Measurements from ENCODE around the gene RYR2.

RYR2 gene

DNA sequence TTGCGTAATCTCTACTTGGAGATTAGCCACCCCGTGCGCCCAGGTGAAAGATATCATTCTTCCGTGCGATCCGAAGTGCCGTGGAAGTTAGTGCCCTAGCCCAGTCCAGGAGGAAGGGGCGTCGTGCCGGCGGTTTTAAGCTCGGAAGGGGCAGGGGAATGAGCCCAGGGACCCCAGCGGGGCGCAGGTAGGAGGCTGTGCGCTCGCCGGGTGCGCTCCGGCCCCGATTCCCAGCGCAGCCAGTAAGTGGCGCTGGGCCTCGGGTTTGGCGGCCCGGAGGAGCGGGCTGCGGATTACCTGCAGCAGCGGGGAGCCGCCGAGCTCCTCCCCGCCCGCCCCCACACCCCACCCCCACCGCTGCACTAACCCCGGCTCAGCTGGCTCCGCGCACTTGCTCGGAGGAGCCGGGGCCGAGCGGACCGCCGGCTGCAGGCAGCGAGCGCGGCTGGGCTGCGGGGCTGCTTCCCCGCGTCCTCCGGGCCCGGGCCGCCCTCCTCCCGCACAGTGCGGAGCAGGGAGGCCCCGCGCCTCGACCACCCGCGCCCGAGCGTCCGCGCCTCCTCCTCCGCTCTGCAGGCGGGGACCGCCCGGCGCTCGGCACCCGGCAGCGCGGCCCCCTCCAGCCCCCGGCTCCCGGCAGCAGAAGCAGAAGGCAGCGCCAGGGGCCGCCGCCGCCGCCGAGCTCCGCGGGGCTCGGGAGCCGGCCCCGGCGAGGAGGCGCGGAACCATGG is at the start of gene RYR2:
Gene RYR2, plus strand, starts transcription at position 390 of the 731 bp plus-strand sequence. Its CDS starts 338 bp downstream, at position 728.
- DNase-seq: no peak

DNA sequence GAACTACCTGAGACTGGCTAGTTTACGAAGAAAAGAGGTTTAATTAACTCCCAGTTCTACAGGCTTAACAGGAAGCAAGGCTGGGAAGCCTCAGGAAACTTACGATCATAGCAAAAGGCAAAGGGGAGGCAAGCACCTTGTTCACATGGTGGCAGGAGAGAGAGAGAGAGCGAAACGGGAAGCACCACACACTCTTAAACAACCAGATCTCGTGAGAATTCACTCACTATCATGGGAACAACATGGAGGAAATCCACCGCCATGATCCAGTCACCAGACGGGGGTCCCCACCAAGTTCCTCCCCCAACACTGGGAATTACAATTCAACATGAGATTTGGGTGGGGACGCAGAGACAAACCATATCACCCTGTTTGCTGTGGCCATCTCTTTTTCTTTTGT is 49.5 kb upstream of the RYR2 start:
- no peak for DNase-seq

DNA sequence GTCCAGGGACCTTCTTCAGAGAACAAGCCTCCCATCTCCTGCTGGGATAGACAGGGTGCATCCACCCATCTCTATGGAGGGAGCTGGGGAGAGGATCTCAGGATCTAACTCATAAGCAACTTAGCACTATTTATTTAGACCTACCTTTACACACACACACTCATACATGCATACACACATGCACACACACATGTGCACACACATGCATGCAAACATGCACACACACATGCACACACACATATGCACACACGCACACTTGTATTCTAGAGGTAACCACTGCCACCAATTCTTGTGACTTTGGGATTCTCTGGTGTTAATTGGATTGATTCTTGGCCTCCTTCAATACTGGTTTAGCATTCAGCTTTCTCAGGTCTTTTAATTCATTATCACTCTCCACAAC is 47.5 kb upstream of the RYR2 start:
- DNase-seq: no peak

DNA sequence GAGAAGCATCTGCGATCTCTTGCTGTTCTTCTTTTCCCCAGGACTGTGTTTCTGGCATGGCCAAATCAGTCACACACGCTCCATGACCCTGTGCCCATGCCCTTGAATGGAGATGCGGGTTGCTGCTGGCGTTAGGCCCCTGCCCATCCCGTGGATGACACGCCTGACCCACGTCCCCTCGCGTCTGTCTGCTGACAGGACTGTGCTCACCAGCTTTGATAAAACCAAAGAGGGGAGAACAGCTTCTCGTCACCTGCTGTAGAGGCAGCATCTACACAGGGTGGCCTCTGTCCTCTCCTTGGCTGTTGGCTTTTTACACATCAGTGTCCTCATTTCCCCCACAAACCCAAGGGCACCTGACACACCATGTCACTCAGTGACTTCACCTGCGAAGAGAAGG is 44.6 kb upstream of the RYR2 start:
- DNase-seq: no peak

DNA sequence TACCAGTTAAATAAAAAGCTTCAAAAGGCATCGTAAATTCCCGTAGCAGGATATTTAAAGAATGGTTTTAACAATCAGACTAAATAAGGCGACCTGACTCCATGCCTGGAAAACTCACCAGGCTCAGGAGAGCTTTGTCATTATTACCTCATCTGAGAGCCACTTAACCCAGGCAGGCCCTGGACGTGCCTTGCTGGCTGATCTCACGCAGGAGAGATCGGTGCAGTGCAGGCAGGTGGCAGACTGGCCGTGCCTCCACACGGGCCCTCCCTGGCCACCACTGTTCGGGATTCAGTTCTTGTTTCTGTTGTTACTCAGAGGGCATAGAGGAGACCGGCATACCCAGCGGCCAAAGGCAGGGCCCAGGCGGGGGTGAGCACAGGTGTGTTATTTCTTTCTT is 44.1 kb upstream of the RYR2 start:
- DNase-seq: no peak

DNA sequence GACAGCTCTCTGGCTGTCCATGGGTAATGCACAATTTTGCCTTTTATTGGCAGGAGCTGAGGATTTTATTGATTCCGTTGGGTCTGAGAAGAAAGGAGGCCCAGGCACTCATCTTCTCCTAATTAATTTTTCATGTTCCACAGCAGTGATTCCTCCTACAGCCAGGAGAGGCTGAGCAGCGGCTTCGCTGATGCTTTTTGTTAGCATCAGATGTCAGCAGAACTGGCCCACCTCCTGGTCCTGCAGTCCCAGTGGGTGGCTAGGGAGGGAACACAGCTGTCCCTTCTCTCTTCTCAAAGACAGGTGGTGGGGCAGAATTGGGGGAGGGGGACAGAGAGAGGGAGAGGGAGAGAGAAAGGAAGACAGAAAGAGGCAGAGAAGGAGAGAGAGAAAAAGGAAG is 43.4 kb upstream of the RYR2 start:
- no peak for DNase-seq

DNA sequence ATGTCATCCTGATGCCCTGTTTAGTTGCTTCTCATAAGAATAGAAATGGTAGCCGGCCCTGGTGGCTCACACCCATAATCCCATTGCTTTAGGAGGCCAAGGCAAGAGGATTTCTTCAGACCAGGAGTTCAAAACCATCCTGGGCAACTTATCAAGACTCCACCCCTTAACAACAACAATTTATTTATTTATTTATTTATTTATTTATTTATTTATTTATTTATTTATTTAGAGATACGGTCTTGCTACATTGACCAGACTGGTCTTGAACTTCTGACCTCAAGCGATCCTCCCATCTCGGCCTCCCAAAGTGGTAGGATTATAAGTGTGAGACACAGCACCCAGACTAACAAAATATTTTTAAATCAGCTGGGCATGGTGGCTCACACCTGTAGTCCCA is 41.8 kb upstream of the RYR2 start:
- no peak for DNase-seq

DNA sequence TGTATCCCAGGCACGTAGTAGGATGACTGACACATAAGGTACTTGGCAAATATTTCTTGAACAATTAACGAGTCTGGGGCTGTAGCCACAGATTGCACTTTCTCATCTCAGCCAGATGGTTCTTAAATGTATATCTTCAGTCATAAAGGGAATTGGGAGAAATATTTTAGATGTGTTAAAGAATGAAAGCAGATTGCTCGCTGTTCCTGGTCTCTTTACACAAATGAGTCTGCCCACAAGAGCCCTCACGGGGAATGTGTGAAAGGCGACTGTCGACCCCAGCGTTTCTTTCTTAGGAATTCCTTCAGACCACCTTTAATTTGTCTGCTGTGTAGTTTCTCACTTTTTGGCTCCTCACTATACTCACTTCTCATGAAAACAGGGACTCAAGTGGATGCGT is 38.5 kb upstream of the RYR2 start:
- no peak for DNase-seq

DNA sequence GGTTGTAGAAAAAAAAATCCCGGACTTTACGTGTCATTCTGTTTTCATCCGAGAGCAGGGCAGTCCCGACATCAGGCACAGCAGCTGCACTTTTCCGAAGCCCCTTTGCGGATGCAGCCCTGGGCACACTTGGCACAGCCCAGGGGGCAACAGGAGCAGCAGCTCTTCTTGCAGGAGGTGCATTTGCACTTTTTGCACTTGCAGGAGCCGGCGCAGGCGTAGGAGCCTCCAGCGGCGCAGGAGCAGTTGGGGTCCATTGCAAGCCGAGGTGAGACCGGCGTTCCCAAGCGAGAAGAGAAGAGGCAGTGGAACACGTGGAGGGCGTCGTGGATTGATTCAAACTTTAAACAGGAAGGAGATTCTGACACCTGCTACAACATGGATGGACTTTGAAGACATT is 37.9 kb upstream of the RYR2 start, which contains the start of gene MT1HL1:
Gene MT1HL1, minus strand, starts transcription at position 326 of the 400 bp plus-strand sequence. Its CDS starts 69 bp downstream, at position 257.
- DNase-seq: no peak

DNA sequence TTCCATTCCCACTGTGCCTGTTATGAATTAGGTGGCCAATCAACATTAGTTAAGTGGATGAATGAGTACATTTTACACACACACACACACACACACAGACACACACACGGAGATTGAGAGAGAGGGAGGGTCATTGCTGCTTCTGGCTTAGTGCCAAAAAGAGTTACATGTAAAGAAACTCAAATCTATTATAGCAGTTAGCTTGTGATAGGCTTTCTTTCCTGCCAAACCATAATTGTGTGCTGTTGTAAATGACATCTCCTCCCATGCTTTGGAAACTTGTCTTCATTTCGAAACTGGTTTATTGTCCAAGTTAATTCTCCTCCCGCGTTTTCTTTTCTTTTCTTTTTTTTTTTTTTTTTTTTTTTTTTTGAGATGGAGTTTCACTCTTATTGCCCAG is 36.3 kb upstream of the RYR2 start:
- no peak for DNase-seq

DNA sequence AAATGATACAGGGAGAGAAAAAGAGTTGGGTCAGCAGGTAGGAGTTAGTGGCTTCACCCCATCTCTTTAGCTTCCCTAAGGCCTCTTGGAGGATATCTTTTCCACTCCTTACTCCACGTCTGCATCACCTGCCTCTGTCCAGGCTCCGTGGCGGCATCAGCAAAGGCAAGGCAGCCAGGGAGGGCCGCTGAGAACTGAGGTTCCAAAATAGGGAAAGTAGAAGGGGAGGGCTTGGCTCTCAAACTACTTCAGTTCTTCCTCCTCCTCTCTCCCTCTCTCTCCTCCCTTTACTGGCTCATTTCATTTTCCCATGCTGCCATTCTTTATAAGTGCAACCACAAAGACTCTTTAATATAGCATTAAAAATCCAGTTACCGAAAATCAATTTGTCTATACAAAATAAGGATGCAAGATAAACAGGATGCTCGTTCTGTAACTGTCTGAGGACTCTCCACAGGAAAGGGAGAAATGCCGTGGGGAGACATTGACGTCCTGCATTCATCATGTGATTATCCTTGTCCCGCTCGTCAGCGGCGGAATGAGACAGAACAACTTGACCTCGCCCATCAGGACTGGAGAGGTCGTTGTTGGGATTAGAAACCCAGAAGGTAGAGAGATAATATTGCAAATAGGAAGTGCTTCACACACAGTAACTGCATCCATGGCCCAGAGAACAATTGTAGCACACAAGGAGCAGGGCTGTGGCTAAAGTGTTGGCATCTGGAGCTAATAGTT is 34.7 kb upstream of the RYR2 start:
- DNase-seq: no peak

DNA sequence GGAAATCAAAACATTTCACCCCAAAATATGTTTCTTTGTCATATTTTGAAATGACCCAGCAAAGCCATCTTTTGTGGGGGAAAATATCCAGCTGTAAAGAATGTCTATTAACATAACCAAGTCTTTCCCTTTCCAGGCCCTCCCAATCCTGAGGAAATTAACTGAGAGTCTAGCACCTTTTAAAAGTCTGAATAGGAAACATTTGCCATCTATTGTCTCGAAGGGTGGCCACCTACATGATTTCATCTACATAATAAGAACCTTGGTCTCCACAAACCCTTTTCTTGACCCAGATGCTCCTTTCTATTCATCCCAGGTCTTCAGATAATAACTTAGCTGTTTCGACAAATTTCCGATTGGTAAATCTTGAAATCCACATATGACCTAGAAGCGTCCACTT is 32.4 kb upstream of the RYR2 start:
- no peak for DNase-seq

DNA sequence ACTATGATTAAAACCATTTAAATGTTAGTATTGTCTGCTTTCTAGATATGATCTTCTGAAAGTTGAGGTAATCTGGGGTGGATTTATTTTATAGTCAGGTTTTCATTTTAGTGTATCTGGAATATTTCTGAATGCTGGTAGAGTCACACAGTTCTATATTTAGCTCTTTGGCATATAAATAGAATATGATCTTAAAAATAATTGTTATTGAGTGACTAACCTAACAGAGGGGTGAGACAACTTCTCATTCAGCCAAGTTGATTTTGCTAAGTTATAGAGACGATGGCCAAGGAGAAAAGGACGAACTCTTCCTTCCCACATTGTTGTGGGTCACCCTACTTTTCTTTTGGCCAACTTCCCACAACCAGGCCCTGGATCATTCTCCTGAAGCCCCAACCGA is 30.6 kb upstream of the RYR2 start:
- DNase-seq: no peak

DNA sequence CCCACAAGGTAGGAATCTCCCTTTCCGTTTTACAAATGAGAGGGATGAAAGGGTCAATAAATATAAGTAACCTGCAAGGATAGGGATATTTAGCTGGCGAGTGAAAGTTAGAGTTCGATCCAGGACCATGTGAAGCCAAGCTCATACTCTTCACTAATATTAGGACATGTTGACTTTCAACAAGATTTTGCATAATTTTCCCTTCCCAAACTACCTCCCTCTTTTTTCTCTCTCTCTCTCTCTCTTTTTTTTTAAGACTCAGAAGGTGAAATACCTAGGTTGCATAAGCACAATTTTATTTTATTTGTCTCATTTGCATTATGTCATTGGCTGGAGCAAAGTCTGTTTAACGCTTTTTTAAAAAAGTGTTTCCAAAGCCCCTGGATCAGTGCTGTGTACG is 29.6 kb upstream of the RYR2 start:
- no peak for DNase-seq

DNA sequence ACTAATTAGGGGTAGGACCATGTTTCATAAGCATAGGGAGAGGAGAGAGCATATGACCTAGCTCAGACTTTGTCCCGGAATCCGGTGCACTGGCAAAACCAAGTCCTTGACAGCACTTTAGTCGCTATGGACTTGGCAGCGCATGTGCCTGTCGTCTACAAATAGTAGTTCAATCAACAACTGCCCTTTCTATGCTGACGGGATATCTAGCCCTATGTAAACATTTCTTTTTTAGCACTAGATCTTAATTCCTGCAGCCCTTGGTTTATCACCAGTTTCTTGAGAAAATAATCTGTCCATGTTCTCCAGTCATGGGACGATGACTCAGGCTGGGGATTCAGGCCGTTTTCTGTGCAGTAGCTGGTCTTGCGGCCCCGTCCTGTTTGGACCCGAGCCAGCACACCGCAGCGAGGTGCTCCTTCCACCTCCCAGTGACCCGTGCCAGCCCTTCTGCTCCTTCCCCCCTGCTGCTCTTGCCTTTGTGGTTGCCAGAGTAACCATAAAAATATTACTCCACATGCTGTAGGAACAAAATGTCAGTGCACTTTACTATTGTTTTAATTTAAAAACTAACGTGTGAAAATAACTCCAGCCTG is 29.1 kb upstream of the RYR2 start:
- DNase-seq: no peak

DNA sequence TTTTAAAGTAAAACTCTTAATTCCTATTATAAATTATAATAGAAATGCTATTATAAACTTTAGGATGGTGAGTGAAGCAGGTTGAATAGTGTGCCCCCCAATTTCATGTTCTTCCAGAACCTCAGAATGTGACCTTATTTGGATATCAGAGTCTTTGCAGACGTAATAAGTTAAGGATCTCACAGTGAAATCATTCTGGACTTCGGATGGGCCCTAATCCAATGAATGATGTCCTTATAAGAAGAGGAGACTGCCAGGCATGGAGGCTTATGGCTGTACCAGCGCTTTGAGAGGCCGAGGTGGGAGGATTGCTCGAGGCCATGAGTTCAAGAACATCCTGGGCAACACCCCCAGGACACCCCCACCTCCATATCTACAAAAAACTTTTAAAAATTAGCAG is 28.4 kb upstream of the RYR2 start:
- DNase-seq: no peak

DNA sequence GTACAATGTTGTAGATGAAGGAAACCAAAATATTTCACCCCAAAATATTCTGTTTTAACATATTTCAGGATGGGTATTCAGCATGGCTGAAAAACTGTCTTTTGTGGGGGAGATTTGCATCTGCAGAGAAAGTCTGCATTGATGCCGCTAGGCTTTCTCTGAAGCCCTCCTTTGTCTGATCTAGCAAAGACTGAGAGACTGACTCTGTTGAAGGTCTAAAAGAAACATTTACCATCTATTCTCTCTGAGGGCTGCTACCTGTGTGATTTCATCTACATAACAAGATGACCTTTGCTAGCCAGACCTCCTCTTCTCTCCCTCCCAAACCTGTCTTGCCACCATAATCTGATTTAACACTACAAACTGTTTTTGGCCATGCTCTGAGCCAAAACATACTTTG is 25.4 kb upstream of the RYR2 start:
- DNase-seq: no peak

DNA sequence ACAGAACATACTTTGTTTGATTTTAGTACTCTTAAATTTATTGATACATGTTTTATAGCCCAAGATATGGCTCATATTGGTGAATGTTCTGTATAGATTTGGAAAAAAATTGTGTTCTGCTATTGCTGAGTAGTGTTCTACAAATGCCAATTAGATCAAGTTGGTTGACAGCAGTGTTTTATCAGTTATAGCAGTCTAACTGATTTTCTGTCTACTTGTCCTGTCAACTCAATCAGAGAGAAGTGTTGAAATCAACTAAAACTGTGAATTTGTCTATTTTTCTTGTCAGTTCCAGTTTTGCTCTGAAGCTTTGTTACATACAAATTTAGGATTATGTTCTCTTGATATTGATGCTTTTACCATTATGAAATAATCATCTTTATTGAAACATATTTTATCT is 23.1 kb upstream of the RYR2 start:
- DNase-seq: no peak

DNA sequence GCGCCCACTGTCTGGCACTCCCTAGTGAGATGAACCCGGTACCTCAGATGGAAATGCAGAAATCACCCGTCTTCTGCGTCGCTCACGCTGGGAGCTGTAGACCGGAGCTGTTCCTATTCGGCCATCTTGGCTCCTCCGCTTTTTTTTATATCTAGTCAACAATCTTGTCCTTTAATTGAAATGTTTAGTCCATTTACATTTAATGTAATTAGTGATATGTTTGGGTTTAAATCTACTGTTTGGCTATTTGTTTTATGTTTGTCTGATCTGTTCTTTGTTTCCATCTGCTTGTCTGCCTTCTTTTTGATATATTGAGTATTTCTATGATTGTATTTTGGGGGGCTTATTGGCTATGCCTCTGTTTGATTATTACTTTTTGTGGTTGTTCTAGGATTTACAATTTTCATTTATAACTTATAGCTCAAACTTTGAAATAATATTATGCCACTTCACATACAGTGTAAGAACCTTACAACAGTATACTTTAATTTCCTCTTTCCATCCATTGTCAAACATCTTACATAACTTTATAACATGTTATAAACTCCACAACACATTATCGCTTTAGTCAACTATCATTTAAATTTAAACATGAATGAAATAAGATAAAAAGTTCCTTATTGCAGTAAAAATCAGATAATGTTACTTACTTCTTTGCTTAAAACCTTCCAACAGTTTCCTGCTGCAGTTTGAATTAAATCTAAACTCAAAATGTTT is 16.5 kb upstream of the RYR2 start:
- DNase-seq: no peak

DNA sequence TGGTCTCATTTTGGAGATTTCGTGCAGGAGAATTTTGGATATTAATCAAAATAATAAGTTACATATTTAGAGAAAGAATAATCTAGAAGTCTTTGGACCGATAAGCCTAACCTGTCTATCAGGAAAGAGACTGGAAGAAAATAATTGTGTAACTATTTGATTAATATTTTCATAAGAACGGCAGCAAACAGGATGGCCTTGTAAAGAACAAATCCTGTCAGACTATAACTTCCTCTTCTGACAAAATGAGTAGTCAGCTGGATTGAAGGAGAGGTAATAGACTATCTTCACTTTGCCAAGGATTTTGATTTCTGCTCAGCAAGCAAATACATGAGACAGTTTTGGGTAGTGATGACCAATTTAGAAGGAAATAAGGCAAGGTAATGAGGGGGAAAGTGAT is 12.7 kb upstream of the RYR2 start:
- no peak for DNase-seq

DNA sequence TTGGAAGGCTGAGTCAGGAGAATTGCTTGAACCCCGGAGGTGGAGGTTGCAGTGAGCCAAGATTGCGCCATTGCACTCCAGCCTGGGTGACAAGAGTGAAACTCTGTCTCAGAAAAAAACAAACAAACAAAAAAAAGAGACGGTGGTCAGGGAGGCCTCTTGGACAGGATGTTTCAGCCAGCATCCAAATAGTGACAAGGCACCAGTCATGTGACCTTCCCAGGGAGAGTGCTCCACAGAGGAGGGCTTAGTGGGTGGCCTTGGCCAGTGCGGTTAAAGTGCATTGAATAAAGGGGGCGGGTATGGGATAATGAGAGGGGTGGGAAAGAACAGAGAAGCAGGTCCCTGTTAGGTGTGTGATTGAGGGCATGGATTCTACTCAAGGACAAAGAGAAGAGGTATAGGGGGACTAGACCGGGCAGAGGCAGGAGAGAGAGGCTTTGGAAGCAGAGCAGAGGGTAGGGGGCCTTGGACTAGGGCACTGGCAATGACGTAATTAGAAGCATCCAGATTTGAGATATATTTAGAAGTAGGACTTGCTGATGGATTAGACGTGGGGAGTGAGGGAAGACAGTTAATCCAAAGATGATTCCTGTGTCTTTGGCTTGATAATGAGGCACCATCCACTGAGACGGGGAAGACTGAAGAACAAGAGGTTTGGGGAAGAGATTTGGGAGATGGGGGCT is 12.0 kb upstream of the RYR2 start:
- no peak for DNase-seq

DNA sequence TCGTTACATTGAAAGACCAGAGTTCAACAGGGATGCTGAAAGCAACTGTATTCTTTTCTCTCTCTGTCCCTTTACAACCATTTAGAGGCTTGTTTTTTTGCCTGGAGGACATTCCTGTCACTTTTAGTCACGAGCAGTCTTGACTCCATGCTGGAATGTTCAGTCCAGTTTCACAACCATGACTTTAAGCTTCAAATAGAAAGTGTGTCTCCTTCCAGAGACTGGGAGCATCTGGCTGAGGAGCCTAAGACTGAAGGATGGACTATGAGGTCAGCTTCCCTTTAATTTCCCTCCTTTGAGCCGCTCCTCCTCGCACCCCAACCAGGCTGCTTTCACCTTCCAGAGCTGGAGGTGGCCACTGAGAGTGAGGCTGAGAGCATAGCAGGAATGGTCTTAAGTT is 10.5 kb upstream of the RYR2 start:
- DNase-seq: no peak

DNA sequence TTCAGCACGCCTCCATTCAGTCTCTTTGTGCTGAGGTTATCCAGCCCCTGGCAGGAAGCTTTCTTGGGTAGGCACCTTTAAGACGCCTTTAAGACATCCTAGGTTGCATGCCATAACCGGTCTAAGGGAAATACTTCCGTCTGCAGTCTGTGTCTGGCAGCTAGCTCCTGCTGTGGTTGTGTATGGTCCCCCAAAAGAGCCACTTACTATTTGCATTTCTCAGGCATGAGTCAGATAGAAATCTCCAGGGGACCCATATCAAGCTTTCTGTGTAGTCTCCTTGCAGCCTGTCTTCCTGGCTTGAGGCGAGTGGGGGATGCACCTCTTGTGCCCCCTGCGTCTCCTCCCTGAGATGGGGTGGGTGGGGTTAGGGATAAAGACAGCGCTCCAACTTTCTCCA is 10.0 kb upstream of the RYR2 start:
- DNase-seq: no peak

All from activated gamma-delta T cell treated with Interleukin-2 at 50 U/mL for 16 hours (primary cell).